ENCODE measurements around the gene WWOX. TPM values are rescaled to one million over a fixed set of nuclear protein-coding genes. Genes with fewer than 3 reads are reported as not detected.

WWOX gene
- total RNA-seq, 1 donor from 2014 or later, result 12.6 TPM

DNA sequence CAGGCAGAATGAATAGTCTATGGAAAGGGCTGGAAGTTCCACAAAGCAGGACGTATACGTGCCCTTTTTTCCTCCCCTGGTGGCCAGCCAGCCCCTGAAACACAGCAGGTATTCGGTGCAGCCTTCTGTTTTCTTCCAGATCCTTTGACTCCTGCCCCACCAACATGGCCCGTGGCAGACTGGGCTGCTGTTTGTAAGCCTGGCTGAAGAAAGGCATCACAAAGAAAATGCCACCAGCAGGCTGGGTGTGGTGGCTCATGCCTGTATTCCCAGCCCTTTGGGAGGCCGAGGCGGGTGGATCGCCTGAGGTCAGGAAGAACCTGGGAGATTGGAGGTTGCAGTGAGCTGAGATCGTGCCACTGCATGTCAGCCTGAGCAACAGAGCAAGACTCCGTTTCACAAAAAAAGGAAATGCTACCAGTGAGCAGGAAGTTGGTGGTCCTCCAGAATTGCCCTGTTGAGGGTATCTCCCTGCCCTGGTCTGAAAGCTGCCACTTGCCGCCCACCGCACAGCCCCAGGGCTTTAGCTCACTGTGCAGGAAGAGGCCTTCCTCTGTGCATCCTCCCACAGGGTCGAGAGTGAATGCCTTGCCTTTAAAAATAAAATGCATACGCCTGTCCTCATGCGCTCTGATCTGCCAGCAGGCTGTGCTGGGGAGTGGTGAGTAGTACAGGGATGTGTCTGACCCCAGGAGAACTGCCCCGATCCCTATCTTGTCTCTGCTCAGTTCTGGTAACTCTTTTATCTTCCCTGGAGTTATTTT, 913.4 kb downstream of the WWOX start:
- no peak overlapping the region for H3K4me3 ChIP-seq (ENCODE audit: low read depth, low read length)
- FAIRE-seq (no peak), DNase-seq (ENCODE audit: low read depth) (no peak)
- H3K27me3 ChIP-seq (ENCODE audit: control insufficient read depth, insufficient read depth, low read length), result no peaks in the 10 kb centered on the region
- TF ChIP-seq, protein P1, sequence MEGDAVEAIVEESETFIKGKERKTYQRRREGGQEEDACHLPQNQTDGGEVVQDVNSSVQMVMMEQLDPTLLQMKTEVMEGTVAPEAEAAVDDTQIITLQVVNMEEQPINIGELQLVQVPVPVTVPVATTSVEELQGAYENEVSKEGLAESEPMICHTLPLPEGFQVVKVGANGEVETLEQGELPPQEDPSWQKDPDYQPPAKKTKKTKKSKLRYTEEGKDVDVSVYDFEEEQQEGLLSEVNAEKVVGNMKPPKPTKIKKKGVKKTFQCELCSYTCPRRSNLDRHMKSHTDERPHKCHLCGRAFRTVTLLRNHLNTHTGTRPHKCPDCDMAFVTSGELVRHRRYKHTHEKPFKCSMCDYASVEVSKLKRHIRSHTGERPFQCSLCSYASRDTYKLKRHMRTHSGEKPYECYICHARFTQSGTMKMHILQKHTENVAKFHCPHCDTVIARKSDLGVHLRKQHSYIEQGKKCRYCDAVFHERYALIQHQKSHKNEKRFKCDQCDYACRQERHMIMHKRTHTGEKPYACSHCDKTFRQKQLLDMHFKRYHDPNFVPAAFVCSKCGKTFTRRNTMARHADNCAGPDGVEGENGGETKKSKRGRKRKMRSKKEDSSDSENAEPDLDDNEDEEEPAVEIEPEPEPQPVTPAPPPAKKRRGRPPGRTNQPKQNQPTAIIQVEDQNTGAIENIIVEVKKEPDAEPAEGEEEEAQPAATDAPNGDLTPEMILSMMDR (IDR thresholded peaks at IDR 0.05; ENCODE audit: insufficient read depth, low read length, severe bottlenecking), result no peak
- H3K36me3 ChIP-seq (ENCODE audit: control insufficient read depth, insufficient read depth, low read length), result no peaks in the 10 kb centered on the region

- TF ChIP-seq, protein P1 (IDR thresholded peaks at IDR 0.05; ENCODE audit: insufficient read depth, low read length, severe bottlenecking), result no peak
- H3K4me3 ChIP-seq (ENCODE audit: low read depth, low read length), result no peak overlapping the region
- no peaks in the 10 kb centered on the region for H3K27me3 ChIP-seq (ENCODE audit: control insufficient read depth, insufficient read depth, low read length)
- no peaks in the 10 kb centered on the region for H3K36me3 ChIP-seq (ENCODE audit: control insufficient read depth, insufficient read depth, low read length)
- DNase-seq (ENCODE audit: low read depth) (no peak), FAIRE-seq (no peak)
Measured at GRCh38 chr16:79013930-79014660, 914.6 kb downstream of the WWOX start.

GRCh38 chr16:79018650-79019429, 919.4 kb downstream of the WWOX start:
- no peak for FAIRE-seq
- Histone ChIP-seq H3K4me3 (ENCODE audit: low read depth, low read length) (no peak overlapping the region), H3K27me3 (ENCODE audit: control insufficient read depth, insufficient read depth, low read length) (no peaks in the 10 kb centered on the region), H3K36me3 (ENCODE audit: control insufficient read depth, insufficient read depth, low read length) (no peaks in the 10 kb centered on the region)
- TF ChIP-seq, protein P1 (IDR thresholded peaks at IDR 0.05; ENCODE audit: insufficient read depth, low read length, severe bottlenecking), result no peak
- peak; percentile 43 for DNase-seq (ENCODE audit: low read depth)

DNA sequence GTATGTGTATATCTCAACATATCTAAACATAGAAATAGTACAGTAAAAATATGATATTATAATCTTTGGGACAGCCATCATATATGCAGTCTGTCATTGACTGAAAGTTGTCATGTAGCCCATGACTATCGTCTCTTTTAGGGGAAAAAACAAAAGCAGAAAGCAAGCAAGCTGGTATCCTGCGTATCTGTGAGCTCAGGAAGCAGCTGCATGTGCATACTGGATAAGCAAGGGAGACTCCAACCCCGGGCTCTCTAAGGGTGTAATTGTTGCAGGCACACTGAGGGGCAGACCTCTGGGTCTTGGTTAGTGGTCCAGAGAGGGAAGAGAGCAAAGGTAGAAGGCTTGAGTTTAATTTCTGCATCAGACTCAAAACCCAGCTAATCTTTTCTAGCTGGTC, 920.0 kb downstream of the WWOX start:
- DNase-seq (ENCODE audit: low read depth), result no peak
- no peaks in the 10 kb centered on the region for H3K27me3 ChIP-seq (ENCODE audit: control insufficient read depth, insufficient read depth, low read length)
- TF ChIP-seq, protein P1 (IDR thresholded peaks at IDR 0.05; ENCODE audit: insufficient read depth, low read length, severe bottlenecking), result no peak
- H3K4me3 ChIP-seq (ENCODE audit: low read depth, low read length), result no peak overlapping the region
- FAIRE-seq, result no peak
- no peaks in the 10 kb centered on the region for H3K36me3 ChIP-seq (ENCODE audit: control insufficient read depth, insufficient read depth, low read length)

GRCh38 chr16:79021991-79022630, 922.7 kb downstream of the WWOX start:
- Histone ChIP-seq H3K27me3 (ENCODE audit: control insufficient read depth, insufficient read depth, low read length) (no peaks in the 10 kb centered on the region), H3K36me3 (ENCODE audit: control insufficient read depth, insufficient read depth, low read length) (no peaks in the 10 kb centered on the region), H3K4me3 (ENCODE audit: low read depth, low read length) (no peak overlapping the region)
- TF ChIP-seq, protein P1 (IDR thresholded peaks at IDR 0.05; ENCODE audit: insufficient read depth, low read length, severe bottlenecking), result no peak
- no peak for DNase-seq (ENCODE audit: low read depth)
- no peak for FAIRE-seq

Data from bronchial epithelial cell (primary cell).